Uterus (tissue), 2 donors: Measurements from ENCODE around the gene DTNBP1.

Source experiments
- POLR2A ChIP-seq, 2 donors: fragments of 450-650 bp; IDR thresholded peaks; one replicate each; pipeline ENCODE4 v1.6.1; 2016; ENCODE audit warnings: antibody characterized with exemption in 2 of 2, mild to moderate bottlenecking in 1 of 2, moderate library complexity in 1 of 2
- TF ChIP-seq, protein P1 (sequence below), 4 experiments: fragments of 200-600 bp in 2 of 4; fragments of 450-650 bp in 2 of 4; sonication (generic) in 2 of 4; IDR thresholded peaks; one replicate each; pipeline ENCODE4 v1.5.1; 2016 to 2019; ENCODE audit warnings: antibody characterized with exemption in 4 of 4, mild to moderate bottlenecking in 2 of 4, moderate library complexity in 1 of 4

DNA sequence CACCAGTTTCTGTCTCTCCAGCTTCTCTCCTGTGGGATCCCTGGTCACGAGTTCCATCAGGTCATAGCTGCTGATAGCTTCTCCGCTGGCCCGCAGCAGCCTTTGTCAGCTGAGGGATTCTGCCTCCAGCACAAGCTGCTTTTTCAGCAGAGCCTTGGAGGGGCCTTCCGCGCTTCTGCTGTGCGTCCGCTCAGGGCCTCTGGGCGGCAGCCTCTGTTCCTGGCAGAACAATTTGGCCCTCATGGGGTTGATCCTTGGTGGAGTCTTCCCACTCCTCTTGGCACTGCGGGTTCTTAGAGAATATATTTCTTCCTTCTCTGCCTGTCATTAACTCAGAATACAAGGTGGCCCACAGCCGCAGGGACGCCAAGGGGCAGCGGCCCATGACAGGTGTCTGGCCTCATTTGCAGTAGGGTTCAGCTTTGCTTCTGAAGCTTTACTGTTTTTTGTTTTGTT, 158.8 kb downstream of the DTNBP1 start:
- TF ChIP-seq, protein P1, sequence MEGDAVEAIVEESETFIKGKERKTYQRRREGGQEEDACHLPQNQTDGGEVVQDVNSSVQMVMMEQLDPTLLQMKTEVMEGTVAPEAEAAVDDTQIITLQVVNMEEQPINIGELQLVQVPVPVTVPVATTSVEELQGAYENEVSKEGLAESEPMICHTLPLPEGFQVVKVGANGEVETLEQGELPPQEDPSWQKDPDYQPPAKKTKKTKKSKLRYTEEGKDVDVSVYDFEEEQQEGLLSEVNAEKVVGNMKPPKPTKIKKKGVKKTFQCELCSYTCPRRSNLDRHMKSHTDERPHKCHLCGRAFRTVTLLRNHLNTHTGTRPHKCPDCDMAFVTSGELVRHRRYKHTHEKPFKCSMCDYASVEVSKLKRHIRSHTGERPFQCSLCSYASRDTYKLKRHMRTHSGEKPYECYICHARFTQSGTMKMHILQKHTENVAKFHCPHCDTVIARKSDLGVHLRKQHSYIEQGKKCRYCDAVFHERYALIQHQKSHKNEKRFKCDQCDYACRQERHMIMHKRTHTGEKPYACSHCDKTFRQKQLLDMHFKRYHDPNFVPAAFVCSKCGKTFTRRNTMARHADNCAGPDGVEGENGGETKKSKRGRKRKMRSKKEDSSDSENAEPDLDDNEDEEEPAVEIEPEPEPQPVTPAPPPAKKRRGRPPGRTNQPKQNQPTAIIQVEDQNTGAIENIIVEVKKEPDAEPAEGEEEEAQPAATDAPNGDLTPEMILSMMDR (IDR thresholded peaks at IDR 0.05), result peak in 2 of 4 experiments; percentile 9 to 21
- TF ChIP-seq POLR2A (IDR thresholded peaks at IDR 0.05), result no peak
